Camera-type eye (tissue), 1 donor: ENCODE results near the gene CD84. TPM values are rescaled to one million over a fixed set of nuclear protein-coding genes. Genes with fewer than 3 reads are reported as not detected.

ENCODE experiments used
- total RNA-seq: library from RNA; depleted of rRNA; stranded (reverse); fragments of >200 nt; gene quantifications from one replicate; pipeline ENCODE4 v1.2.3, GENCODE V29; 2014

The CD84 gene
- 2.2 TPM for total RNA-seq

GRCh38 chr1:160579216-160579701 lies at the start of gene CD84:
Gene CD84, minus strand, starts transcription at chr1:160579496. Its CDS starts 59 bp downstream, at chr1:160579437.

GRCh38 chr1:160522622-160523345 lies 56.5 kb downstream of the CD84 start, which contains the start of gene SLAMF6:
Gene SLAMF6, minus strand, starts transcription at chr1:160523255. Its CDS starts 63 bp downstream, at chr1:160523192.

Other genes starting within 250 kb of the CD84 start
- 156 TPM for gene COPA, start 236.2 kb downstream of the CD84 start, total RNA-seq
- gene NCSTN, start 236.1 kb downstream of the CD84 start, total RNA-seq, result 81.4 TPM
- 2.7 TPM for gene NHLH1, start 212.4 kb downstream of the CD84 start, total RNA-seq
- gene VANGL2, start 178.9 kb downstream of the CD84 start, total RNA-seq, result 15.2 TPM
- gene SLAMF6, start 56.2 kb downstream of the CD84 start, total RNA-seq, result not detected
- gene SLAMF1, start 67.5 kb upstream of the CD84 start, total RNA-seq, result not detected
- gene CD48, start 132.3 kb upstream of the CD84 start, total RNA-seq, result 2.6 TPM
- gene SLAMF7, start 159.8 kb upstream of the CD84 start, total RNA-seq, result 0.22 TPM
- gene LY9, start 216.7 kb upstream of the CD84 start, total RNA-seq, result 0.71 TPM